ENCODE measurements around the gene LGR6. TPM values are rescaled to one million over a fixed set of nuclear protein-coding genes. Genes with fewer than 3 reads are reported as not detected.

The LGR6 gene
- total RNA-seq, 1 experiment from 2014 or later = 1.0 TPM

GRCh38 chr1:202234331-202235002, 40.9 kb downstream of the LGR6 start:
- H3T11ph ChIP-seq (ENCODE audit: low read length) = no peak overlapping the region
- no CpG with 5 or more reads among the region's 3 CpGs for WGBS (ENCODE audit: extremely low coverage, insufficient read length, low lambda C conversion rate)
- no peak overlapping the region for H4K5ac ChIP-seq (ENCODE audit: insufficient read length, low read depth, low read length)
- Mint-ChIP-seq H3K27me3 (ENCODE audit: low read depth) (peaks cover 3% of the 10 kb centered on the region; the same call in 1 of the 2 replicates), H3K4me1 (peaks cover 40 to 41% of the 10 kb centered on the region in 2 experiments), H3K36me3 (ENCODE audit: insufficient read depth in 1 of 3, low read depth in 3 of 3) (no peaks in the 10 kb centered on the region), H3K9me3 (no peaks in the 10 kb centered on the region; a peak in 1 of 5 replicates), H3K4me3 (no peak overlapping the region), H3K27ac (no peak overlapping the region; a peak in 1 of 7 replicates)
- no peak overlapping the region for H3K23ac ChIP-seq (ENCODE audit: insufficient read length, low read depth, low read length)
- no peak overlapping the region for H3K4ac ChIP-seq (ENCODE audit: low read depth, low read length)
- no peaks in the 10 kb centered on the region for H3K9me3 ChIP-seq (ENCODE audit: control insufficient read depth, low read depth, low read length)
- H2BK5ac ChIP-seq (ENCODE audit: insufficient read length, low read length) = no peak overlapping the region
- no peak for TF ChIP-seq CTCF (conservative IDR thresholded peaks at IDR 0.05)
- no peak overlapping the region for H4K8ac ChIP-seq (replicated peaks; ENCODE audit: insufficient read length, low read depth, low read length)
- H3K4me2 ChIP-seq (ENCODE audit: insufficient read depth, insufficient read length, low read length) = no peak overlapping the region
- no peak overlapping the region for H2BK12ac ChIP-seq (ENCODE audit: insufficient read length, low read depth, low read length)
- no peak overlapping the region for H2AK5ac ChIP-seq (ENCODE audit: insufficient read length, low read length)
- H3K27ac ChIP-seq (ENCODE audit: insufficient read length, low read depth, low read length) = no peak overlapping the region
- H3K4me1 ChIP-seq (ENCODE audit: insufficient read depth, low read length) = peaks cover 3% of the 10 kb centered on the region; the same call in 1 of the 2 replicates
- no peak overlapping the region for H3K14ac ChIP-seq (ENCODE audit: insufficient read depth, low read length)
- no peak overlapping the region for H3K56ac ChIP-seq (ENCODE audit: insufficient read length, low read depth, low read length)
- no peak overlapping the region for H3K9ac ChIP-seq (ENCODE audit: extremely low read depth, insufficient read length, low read length)
- no peak overlapping the region for H4K91ac ChIP-seq (ENCODE audit: insufficient read length, low read depth, low read length)
- H2AFZ ChIP-seq (ENCODE audit: low read length) = no peak overlapping the region
- H3K27me3 ChIP-seq (ENCODE audit: insufficient read depth, low read length) = no peaks in the 10 kb centered on the region
- no peaks in the 10 kb centered on the region for H3K79me2 ChIP-seq (ENCODE audit: insufficient read depth, low read length)
- no peak for DNase-seq
- no peak overlapping the region for H3K18ac ChIP-seq (ENCODE audit: insufficient read length, low read depth, low read length)
- H2BK20ac ChIP-seq (ENCODE audit: low read depth, low read length, poor library complexity, severe bottlenecking) = no peak overlapping the region
- H3K23me2 ChIP-seq (ENCODE audit: insufficient read length, low read depth, low read length, poor library complexity, severe bottlenecking) = peaks cover 3% of the 10 kb centered on the region
- H4K20me1 ChIP-seq (ENCODE audit: control insufficient read depth, insufficient read depth, insufficient read length) = no peaks in the 10 kb centered on the region
- no peak overlapping the region for H2BK15ac ChIP-seq (ENCODE audit: low read depth, low read length)
- H3K79me1 ChIP-seq (ENCODE audit: insufficient read depth, low read depth, low read length, poor library complexity, severe bottlenecking) = no peaks in the 10 kb centered on the region
- H2BK120ac ChIP-seq (ENCODE audit: low read depth, low read length, poor library complexity, severe bottlenecking) = no peak overlapping the region

Data from H9 (cell line).